Activated CD4-positive, alpha-beta T cell treated with anti-CD3 and anti-CD28 coated beads for 1 hour (primary cell): ENCODE data around the gene PHKG2.
"Not testable (repeated sequence)": the region's sequence is repeated elsewhere in the genome, so short reads cannot be mapped to it uniquely, and the experiment has no call there.

Experiments
- DNase-seq: peaks from one replicate; pipeline ENCODE4 v3.0.0-alpha.2; 2020

The PHKG2 gene, protein sequence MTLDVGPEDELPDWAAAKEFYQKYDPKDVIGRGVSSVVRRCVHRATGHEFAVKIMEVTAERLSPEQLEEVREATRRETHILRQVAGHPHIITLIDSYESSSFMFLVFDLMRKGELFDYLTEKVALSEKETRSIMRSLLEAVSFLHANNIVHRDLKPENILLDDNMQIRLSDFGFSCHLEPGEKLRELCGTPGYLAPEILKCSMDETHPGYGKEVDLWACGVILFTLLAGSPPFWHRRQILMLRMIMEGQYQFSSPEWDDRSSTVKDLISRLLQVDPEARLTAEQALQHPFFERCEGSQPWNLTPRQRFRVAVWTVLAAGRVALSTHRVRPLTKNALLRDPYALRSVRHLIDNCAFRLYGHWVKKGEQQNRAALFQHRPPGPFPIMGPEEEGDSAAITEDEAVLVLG

DNA sequence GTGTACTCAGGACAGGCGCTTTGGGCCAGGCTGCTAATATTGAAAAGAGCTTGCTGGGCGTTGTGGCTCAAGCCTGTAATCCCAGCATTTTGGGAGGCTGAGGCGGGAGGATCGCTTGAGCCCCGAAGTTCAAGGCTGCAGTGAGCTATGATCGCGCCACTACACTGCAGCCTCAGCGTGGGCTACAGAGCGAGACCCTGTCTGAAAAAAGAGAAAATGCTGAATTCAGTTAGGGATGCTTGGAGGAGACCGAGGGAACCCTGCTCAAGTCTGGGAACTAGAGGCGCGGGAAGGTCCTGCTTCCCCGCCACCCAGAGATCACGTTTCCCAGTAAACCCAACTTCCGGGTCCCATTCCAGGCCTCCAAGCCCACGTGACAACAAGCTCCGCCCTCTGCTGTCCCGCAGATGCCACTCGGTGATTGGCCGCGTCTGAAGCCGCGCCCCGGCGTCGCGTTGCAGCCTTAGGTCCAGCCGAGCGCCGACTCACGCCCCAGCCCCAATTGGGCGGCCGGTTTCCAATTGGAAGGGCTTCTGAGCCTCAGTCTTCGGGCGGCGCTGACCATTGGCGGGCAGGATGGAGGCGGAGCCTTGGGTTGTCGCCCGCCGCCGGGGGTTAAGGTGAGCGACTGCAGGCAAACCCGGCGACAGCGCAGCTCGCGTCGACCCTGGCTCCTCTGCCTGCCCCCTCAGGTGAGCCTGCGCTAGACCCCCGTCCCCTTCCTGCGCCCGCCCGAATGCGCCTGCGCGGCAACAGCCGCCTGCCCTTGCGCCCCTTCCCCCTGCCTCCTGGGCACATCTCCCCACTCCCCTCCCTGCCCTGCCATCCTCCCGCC is at the start of gene PHKG2:
PHKG2 (plus strand) TSS at position 627 of the 835 bp plus-strand sequence. CDS start 396 bp downstream, outside the sequence.
- DNase-seq = peak; percentile 89

DNA sequence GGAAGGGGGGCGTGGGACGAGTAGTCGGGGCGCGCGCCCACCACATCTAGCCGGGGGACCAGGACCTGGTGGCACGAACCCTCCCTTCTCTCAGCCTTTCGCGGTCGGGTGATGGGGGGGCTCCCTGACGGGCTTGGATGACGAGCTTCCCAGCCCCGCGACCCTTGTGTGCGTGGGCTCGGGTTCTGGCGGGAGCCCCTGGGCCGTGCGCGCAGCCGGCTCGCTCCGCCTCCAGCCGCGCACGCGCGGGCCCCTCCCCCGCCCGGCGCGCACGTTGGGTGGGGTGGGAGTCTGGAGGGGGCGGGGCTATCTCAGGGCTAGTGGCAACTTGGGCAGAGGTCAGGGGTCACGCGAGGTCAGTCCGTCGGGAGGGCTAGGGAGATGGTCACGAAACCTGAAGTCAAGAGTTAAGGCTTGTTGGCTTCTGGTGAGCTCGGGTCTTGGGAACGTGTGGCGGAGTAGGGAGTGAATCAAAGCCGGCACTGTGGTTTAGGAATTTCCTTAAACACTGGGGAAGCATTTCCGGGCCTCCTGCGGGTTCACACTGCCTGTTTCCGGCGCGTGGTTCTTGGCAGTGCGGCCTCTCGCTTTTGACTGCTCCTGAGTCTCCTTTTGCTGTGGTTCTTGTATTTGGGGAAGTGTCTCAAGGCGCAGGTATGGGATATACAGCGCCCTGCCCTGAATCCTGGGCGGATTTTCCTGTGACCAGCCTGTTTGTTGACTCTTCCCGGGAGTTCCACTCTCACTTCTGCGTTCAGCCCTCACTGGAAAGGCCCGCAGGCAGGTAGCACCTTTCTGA is 49.2 kb upstream of the PHKG2 start, which contains the start of gene SRCAP:
SRCAP (plus strand) TSS at position 356 of the 799 bp plus-strand sequence. CDS start 1,654 bp downstream, outside the sequence.
- DNase-seq = peak; percentile 67

DNA sequence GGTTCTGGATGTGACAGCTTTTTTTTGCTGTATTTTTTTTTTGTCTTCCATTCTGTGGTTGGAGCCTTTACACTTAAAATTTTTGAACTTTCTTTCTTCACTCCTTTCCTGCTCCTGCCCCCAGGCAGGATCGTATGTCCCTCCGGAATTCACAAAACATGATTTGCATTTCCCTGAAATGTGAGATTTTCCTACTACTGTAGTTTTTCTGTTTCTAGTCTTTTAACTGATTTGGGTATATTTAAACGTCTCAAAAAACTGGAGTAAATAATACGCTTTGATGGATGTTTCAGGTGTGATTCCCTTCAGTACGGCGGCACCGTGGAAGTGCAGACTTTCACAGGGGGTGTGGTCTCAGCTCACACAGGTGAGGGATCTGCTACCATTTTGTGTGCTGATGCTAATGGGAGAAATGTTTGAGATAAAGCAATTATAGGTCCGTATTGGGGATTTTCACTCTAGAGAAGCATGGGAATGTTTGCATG is 48.6 kb upstream of the PHKG2 start:
- DNase-seq = no peak

DNA sequence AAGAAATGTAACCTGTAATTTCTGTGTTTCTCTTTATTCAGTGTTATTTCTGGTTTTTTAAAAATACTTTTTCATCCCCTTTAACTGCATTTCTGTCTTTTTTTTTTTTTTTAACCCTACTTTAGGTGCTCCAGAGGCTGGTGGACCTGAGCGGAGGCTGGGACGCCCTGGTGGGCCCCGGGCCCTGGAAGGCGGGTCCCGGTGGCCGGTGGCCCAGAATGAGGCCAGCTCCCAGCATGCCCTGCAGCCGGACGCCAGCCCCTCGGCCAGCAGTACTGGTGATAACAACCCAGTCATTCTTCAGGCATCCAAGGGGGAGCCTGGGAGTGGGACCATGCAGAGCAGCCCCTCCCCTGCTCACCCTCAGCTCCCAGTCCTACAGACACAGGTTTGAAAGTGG is 47.7 kb upstream of the PHKG2 start:
- no peak for DNase-seq

DNA sequence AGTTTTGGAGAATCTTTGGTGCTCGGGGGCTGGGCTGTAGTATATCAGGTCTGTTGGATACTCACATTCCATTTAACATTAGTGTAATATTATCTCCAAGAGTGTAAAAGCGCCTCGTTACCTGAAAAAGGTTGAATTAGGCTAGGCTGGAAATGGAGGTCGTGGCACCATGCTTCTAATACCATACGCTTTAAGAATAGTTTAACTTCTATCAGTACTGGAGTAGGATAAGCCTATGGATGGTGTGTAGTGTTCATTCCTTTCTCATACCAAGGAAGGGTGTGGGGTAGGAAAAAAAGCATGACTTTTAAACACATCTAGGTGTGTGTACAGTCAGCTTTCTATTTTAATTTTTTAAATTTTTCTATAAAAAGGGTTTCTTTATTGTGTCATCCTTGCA is 47.3 kb upstream of the PHKG2 start:
- no peak for DNase-seq

DNA sequence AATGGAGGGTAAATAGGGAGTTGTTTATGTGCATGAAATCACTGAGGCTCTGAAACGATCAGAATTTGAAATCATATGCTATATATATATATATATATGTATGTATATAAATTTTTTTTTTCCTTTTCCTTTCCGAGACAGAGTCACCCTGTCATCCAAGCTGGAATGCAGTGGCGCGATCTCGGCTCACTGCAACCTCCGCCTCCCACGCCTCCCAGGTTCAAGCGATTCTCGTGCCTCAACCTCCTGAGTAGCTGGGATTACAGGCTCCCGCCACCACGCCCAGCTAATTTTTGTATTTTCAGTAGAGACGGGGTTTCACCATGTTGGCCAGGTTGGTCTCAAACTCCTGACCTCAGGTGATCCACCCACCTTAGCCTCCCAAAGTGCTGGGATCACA is 45.2 kb upstream of the PHKG2 start:
- not testable (repeated sequence) for DNase-seq

DNA sequence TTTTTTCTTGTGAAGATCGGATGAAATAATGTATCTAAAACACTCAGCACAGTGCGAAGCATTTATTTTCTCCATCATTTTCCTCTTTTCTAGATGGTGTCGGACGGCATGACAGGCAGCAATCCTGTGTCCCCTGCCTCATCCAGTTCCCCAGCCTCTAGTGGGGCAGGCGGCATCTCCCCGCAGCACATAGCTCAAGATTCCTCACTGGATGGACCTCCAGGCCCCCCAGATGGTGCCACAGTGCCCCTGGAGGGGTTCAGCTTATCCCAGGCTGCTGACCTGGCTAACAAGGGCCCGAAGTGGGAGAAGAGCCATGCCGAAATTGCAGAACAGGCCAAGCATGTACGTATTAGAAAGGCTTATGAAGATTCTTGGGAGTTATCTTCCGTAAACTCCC is 44.3 kb upstream of the PHKG2 start:
- no peak for DNase-seq

DNA sequence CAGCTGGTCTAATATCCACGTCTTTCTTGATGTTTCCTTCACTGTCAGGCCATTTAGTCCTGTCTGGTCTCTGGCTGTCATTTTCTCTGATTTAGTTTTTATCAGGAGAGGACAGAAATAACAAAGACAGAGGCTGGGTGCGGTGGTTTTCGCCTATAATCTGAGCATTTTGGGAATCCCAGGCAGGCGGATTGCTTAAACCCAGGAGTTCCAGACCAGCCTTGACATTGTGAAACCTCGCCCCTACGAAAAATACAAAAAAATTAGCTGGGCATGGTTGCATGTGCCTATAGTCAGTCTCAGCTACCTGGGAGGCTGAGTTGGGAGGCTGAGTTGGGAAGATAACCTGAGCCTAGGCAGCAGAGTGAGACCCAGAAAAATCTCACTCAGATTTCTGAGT is 42.2 kb upstream of the PHKG2 start:
- no peak for DNase-seq

DNA sequence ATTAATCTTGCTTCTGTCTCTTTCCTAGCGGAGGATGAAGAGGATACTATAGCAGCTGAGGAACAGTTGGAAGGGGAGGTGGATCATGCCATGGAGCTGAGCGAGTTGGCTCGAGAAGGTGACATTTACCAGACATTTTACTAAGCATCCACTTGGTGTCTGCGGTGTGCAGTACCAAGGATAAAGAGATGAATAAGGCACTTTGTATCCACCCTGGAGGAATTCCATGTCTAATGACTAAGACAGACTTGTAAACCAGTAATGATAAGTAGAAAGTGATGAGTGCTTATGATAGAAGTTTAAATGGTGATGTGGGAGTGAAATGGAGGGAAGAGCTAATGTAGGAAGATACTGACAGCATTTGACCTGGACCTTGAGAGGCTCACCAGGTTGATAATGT is 37.3 kb upstream of the PHKG2 start:
- no peak for DNase-seq

DNA sequence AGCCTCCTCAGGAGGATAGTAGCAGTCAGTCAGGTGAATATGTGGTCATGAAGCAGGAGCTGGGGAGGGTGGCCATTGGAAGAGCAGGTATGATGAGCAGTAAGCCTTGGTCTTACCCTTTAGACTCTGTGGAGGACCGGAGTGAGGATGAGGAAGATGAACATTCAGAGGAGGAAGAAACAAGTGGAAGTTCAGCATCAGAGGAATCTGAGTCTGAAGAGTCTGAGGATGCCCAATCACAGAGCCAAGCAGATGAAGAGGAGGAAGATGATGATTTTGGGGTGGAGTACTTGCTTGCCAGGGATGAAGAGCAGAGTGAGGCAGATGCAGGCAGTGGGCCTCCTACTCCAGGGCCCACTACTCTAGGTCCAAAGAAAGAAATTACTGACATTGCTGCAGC is 36.5 kb upstream of the PHKG2 start:
- DNase-seq = no peak

DNA sequence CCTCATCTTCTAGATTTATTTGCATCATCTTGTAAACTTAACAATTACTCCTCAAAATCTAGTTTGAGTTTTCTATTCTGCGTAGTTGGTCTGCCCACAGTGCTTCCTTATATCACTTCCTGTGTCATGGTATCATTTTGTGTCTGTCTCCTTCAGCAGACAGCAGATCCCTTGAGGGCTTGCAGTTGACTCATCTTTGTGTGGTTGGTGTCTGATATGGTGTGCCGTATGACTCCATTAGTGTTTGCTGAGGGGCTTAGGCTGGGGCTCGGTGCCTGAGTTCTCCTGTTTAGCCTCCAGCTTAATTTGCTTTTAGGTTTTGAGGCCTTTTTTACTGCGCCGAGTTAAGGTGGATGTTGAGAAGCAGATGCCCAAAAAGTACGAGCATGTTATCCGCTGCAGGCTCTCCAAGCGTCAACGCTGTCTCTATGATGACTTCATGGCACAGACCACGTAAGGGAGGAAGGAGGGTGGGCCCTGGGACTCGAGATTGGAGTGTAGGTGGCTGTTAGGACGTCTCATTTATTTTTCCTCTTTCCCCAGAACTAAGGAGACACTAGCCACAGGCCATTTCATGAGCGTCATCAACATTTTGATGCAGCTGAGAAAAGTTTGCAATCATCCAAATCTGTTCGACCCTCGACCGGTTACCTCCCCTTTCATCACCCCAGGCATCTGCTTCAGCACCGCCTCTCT is 32.3 kb upstream of the PHKG2 start:
- no peak for DNase-seq

DNA sequence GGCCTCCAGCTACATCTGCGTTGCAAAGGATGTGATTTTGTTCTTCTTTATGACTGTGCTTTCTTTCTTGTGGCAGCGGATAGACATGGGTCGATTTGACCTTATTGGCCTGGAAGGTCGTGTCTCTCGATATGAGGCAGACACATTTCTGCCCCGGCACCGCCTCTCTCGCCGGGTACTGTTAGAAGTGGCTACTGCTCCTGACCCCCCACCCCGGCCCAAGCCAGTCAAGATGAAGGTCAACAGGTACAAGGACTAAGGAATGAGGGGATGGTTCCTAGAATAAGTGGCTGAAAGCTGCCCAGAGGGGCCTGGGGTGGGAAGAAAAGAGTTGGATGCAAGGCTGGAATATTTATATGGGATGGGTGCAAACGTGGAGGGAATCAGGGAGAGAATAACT is 28.1 kb upstream of the PHKG2 start:
- no peak for DNase-seq

DNA sequence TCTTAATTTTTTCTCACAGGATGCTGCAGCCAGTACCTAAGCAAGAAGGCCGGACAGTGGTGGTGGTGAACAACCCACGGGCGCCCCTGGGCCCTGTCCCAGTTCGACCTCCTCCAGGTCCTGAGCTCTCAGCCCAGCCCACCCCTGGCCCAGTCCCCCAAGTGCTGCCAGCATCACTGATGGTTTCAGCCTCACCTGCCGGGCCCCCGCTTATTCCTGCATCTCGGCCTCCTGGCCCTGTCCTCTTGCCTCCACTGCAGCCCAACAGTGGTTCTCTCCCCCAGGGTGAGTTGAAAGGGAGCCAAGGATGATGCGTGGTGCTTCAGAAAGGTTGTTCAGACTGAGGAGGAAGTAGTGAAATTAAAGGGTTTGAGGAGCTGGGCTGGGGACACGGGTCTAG is 27.5 kb upstream of the PHKG2 start:
- no peak for DNase-seq

DNA sequence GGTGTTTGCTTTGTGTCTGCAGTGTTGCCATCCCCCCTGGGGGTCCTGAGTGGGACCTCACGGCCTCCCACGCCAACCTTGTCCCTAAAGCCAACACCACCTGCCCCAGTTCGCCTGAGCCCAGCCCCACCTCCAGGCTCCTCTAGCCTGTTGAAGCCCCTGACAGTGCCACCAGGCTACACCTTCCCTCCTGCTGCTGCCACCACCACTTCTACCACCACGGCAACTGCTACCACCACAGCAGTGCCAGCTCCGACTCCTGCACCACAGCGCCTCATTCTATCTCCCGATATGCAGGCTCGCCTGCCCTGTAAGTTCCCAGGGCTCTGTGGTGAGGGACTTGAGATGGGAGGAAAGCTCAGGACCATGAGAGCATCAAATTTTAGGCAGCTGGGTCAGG is 27.1 kb upstream of the PHKG2 start:
- no peak for DNase-seq

DNA sequence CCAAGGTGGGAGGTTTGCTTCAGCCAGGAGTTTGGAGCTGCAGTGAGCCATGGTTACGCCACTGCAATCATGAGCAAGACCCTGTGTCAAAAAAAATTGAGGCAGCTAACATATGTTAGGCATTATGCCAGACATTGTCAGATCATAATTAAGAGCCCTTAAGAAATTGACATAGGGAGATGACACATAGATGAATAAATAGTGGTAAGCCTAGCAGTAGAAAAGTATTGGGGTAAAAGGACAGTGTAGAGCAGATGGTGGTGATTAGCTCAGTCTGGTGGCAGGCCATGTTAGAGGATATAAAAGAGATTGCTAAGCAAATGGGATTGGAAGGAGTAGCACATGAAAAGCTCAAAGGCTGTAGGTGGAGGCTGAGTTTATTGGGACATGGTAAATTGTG is 26.6 kb upstream of the PHKG2 start:
- no peak for DNase-seq

DNA sequence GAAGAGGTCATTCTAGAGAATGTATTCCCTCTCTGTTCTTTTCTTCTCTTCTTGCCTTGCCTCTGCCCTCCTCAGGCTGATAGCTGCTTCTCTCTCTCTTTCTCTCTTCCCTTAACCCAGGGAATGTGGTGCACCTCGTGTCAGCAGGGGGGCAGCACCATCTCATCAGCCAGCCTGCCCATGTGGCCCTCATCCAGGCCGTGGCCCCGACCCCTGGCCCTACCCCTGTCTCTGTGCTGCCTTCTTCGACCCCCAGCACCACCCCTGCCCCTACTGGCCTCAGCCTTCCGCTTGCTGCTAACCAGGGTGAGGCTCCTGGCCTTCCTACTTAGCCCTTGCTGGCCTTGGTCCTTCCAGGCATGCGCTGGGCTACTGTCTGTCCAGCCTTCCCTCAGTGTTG is 25.8 kb upstream of the PHKG2 start:
- no peak for DNase-seq

DNA sequence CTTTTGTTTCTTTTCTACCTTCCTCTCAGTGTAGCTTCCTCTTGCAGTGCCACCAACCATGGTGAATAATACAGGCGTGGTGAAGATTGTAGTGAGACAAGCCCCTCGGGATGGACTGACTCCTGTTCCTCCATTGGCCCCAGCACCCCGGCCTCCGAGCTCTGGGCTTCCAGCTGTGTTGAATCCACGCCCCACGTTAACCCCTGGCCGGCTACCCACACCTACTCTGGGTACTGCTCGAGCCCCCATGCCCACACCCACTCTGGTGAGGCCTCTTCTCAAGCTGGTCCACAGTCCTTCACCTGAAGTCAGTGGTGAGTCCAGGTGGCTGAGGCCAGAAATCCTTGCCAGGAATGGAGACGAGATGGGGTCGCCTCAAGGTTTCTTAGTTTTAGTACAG is 25.3 kb upstream of the PHKG2 start:
- DNase-seq = no peak

DNA sequence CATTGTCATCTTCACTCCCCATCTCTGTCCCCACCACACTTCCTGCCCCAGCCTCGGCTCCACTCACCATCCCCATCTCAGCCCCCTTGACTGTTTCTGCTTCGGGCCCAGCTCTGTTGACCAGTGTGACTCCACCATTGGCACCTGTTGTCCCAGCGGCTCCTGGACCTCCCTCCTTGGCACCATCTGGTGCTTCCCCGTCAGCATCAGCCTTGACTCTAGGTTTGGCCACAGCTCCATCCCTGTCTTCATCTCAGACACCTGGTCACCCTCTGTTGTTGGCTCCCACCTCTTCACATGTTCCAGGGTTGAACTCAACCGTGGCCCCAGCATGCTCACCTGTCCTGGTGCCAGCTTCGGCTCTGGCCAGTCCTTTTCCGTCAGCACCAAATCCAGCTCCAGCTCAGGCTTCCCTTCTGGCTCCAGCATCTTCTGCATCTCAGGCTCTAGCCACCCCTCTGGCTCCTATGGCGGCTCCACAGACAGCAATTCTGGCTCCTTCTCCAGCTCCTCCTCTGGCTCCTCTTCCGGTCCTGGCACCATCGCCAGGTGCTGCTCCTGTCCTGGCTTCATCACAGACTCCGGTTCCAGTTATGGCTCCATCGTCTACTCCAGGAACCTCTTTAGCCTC is 24.4 kb upstream of the PHKG2 start:
- no peak for DNase-seq

DNA sequence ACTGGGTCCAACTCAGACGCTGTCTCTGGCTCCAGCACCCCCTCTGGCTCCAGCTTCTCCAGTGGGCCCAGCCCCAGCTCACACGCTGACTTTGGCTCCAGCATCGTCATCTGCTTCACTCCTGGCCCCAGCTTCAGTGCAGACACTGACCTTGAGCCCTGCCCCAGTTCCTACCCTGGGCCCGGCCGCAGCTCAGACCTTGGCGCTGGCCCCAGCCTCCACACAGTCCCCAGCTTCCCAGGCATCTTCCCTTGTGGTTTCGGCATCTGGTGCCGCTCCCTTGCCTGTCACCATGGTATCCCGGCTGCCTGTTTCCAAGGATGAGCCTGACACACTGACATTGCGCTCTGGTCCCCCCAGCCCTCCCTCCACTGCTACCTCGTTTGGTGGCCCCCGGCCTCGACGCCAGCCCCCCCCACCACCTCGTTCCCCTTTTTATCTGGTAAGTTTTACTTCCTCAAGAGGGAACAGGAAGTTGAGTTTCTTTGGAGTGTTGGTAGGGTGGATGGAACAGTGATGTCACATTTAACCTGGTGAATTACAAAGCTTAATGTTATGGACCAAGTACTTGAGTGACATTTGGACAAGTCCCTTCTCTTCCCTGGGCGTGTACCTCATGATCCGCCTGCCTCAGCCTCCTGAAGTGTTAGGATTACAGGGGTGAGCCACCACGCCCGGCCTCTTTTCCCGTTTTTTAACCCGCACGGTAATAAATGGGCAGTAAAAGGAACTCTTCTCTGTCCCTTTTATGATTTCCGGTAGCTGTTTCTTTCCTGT is 23.4 kb upstream of the PHKG2 start:
- DNase-seq = no peak

DNA sequence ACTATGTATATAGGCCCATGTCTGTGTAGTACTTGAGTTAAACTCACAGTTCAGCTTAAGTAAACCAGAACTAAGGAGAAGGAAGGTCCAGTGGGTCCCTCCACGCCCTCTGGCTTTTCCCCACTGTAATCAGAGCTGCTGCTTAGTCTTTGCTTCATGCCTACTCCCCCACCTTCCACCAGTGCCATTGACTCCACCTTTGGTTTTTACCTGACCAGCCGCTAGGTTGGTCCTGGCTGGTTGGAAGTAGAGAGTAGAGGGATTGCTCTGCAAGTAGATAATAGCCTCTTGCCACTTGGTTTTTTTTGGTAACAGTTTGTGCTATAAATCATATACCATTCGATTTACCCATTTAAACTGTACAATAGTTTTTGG is 22.8 kb upstream of the PHKG2 start:
- DNase-seq = no peak

DNA sequence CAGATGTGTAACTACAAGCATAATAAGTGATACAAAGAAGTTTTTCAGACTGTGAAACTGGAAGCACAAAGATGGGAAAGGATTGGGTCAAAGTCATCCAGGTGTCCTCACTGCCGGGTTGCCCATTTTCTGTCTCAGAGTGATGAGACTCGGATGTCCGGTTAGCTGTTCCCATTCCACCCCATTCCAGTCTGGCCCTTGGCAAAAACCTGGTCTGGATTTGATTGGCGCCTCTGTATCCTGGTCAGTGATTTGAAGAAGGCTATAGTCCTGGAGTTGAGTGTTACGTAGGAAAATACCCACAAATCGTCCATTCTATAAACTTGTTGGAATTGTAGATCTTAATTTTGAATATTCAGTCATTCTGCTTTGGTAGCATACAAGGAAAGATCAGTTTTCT is 19.9 kb upstream of the PHKG2 start:
- no peak for DNase-seq
